HCT116 (cell line): Measurements from ENCODE around the gene CDKAL1. TPM values are rescaled to one million over a fixed set of nuclear protein-coding genes. Genes with fewer than 3 reads are reported as not detected.
"Not testable (repeated sequence)": the region's sequence is repeated elsewhere in the genome, so short reads cannot be mapped to it uniquely, and the experiment has no call there.

Experiments used
- ATAC-seq: fragments of 200-7000 bp; cut with Tn5 transposase; 2 replicates; pipeline ENCODE4 v1.9.1; 2020; ENCODE audit warnings: mild to moderate bottlenecking, moderate library complexity
- BruUV-seq: library from RNA; stranded (reverse); fragments of 400-500 nt; replicated peaks from 2 replicates; lab custom pipeline; 2021; lab: Mats Ljungman, UMichigan
- CTCF ChIA-PET: fragments of 300-600 bp; sonication (Branson Sonifier 250); formaldehyde crosslinking; loops from one replicate; lab custom pipeline; 2021; ENCODE audit warnings: antibody characterized with exemption; lab: Charles Lee
- POLR2A ChIA-PET: fragments of 300-600, 350-600 bp; sonication (Branson Sonifier 250); formaldehyde crosslinking; loops from one replicate; lab custom pipeline; 2021; ENCODE audit warnings: antibody characterized with exemption; lab: Charles Lee
- RAD21 ChIA-PET, 2 experiments: fragments of 300-600 bp; sonication (Branson Sonifier 250); formaldehyde crosslinking; loops; one replicate each; lab custom pipeline; 2023; ENCODE audit warnings: low total read pairs in 2 of 2; ENCODE audit not compliant: uncharacterized antibody in 2 of 2, unreplicated experiment in 2 of 2, low non-redundant PET in 1 of 2; lab: Charles Lee
- DNase-seq: peaks from one replicate; pipeline ENCODE4 v3.0.0-alpha.2; 2010; ENCODE audit warnings: low read depth, low spot score
- H2AFZ ChIP-seq: fragments of 200-600 bp; shearing (Covaris generic), sonication (generic); 2 replicates; pipeline ENCODE4 v1.6.1; 2017; ENCODE audit warnings: low read depth, mixed run types, mixed read lengths, antibody characterized with exemption, low read length; ENCODE audit not compliant: poor library complexity, severe bottlenecking
- H3K27ac ChIP-seq: 2 replicates; pipeline ENCODE4 v1.5.1; 2012; ENCODE audit warnings: low read depth, low read length
- H3K27me3 ChIP-seq: fragments of 200-600 bp; sonication (generic); 2 replicates; pipeline ENCODE4 v1.6.1; 2016; ENCODE audit warnings: mixed run types, low read length, mixed read lengths; ENCODE audit not compliant: insufficient read depth
- H3K36me3 ChIP-seq, 2 experiments: fragments of 200-500 bp in 1 of 2; fragments of 200-600 bp in 1 of 2; sonication (Bioruptor generic) in 1 of 2; sonication (generic) in 1 of 2; 2 replicates each; pipeline versions ENCODE4 v1.5.1 to v1.6.1; 2014 to 2016; ENCODE audit warnings: low read length in 2 of 2, inconsistent platforms in 1 of 2, mixed read lengths in 1 of 2, mixed run types in 1 of 2; ENCODE audit not compliant: insufficient read depth in 2 of 2, control insufficient read depth in 1 of 2
- H3K4me1 ChIP-seq, 2 experiments: fragments of 200-600 bp in 1 of 2; sonication (generic) in 1 of 2; 2 replicates each; pipeline versions ENCODE4 v1.5.1 to v1.6.1; 2012 to 2017; ENCODE audit warnings: low read length in 2 of 2, inconsistent platforms in 1 of 2, mild to moderate bottlenecking in 1 of 2, mixed read lengths in 1 of 2, mixed run types in 1 of 2, moderate library complexity in 1 of 2; ENCODE audit not compliant: insufficient read depth in 2 of 2, control insufficient read depth in 1 of 2
- H3K4me2 ChIP-seq: fragments of 200-600 bp; sonication (generic); 2 replicates; pipeline ENCODE4 v1.6.1; 2017; ENCODE audit warnings: mixed run types, low read length, mixed read lengths
- H3K4me3 ChIP-seq, 2 experiments: fragments of 200-600 bp in 1 of 2; sonication (generic) in 1 of 2; replicated peaks in 1 of 2; 2 replicates each; pipeline ENCODE4 v1.5.1; 2011 to 2016; ENCODE audit warnings: low read length in 2 of 2, control low read depth in 1 of 2, low read depth in 1 of 2, mild to moderate bottlenecking in 1 of 2, mixed read lengths in 1 of 2, mixed run types in 1 of 2
- H3K79me2 ChIP-seq: fragments of 200-600 bp; sonication (generic); 2 replicates; pipeline ENCODE4 v1.6.1; 2017; ENCODE audit warnings: mild to moderate bottlenecking, mixed run types, low read length, moderate library complexity, mixed read lengths; ENCODE audit not compliant: insufficient read depth
- H3K9ac ChIP-seq: fragments of 200-600 bp; sonication (generic); 2 replicates; pipeline ENCODE4 v1.6.1; 2016; ENCODE audit warnings: low read length, mixed read lengths
- H3K9me2 ChIP-seq: fragments of 200-600 bp; sonication (generic), shearing (Covaris generic); 2 replicates; pipeline ENCODE4 v1.6.1; 2017; ENCODE audit warnings: mixed run types, mild to moderate bottlenecking, moderate library complexity; ENCODE audit not compliant: insufficient read depth
- H3K9me3 ChIP-seq, 2 experiments: fragments of 200-500 bp in 1 of 2; fragments of 200-600 bp in 1 of 2; sonication (Bioruptor generic) in 1 of 2; sonication (generic) in 1 of 2; 2 replicates each; pipeline ENCODE4 v1.6.1; 2014 to 2017; ENCODE audit warnings: low read length in 2 of 2, mixed read lengths in 2 of 2, inconsistent platforms in 1 of 2, low read depth in 1 of 2, mild to moderate bottlenecking in 1 of 2, mixed run types in 1 of 2, moderate library complexity in 1 of 2; ENCODE audit not compliant: control insufficient read depth in 1 of 2, insufficient read depth in 1 of 2
- H4K20me1 ChIP-seq: fragments of 200-600 bp; sonication (generic), shearing (Covaris generic); 2 replicates; pipeline ENCODE4 v1.6.1; 2017; ENCODE audit warnings: mixed run types, mild to moderate bottlenecking, moderate library complexity; ENCODE audit not compliant: insufficient read depth
- JUND ChIP-seq: IDR thresholded peaks from 2 replicates; pipeline ENCODE4 v1.6.1; 2012
- RAD21 ChIP-seq: IDR thresholded peaks from 2 replicates; pipeline ENCODE4 v1.6.1; 2012; ENCODE audit warnings: low read depth, mild to moderate bottlenecking
- SIN3A ChIP-seq: IDR thresholded peaks from 2 replicates; pipeline ENCODE4 v1.6.1; 2012; ENCODE audit warnings: low read depth
- TCF7L2 ChIP-seq: IDR thresholded peaks from 2 replicates; pipeline ENCODE4 v1.7.0; 2011; ENCODE audit warnings: borderline replicate concordance, inconsistent platforms; ENCODE audit not compliant: insufficient read depth, insufficient read length; ENCODE audit errors: extremely low read depth
- YY1 ChIP-seq: IDR thresholded peaks from 2 replicates; pipeline ENCODE4 v1.6.1; 2011; ENCODE audit warnings: low read length, low read depth, moderate library complexity, mild to moderate bottlenecking; ENCODE audit not compliant: insufficient replicate concordance; ENCODE audit errors: extremely low read depth
- ZNF274 ChIP-seq: fragments of 200-500 bp; sonication (Bioruptor generic); IDR thresholded peaks from 2 replicates; pipeline ENCODE4 v1.6.1; 2014; ENCODE audit warnings: mild to moderate bottlenecking, low read depth, low read length, inconsistent platforms
- intact Hi-C: fragments of 100-400 bp; cut with micrococcal nuclease; formaldehyde crosslinking; loops from 2 replicates; pipeline ENCODE4 v1.10.0; 2022
- total RNA-seq: library from RNA; stranded (reverse); gene quantifications from one replicate; pipeline ENCODE4 v1.2.1, GENCODE V29; 2021; ENCODE audit not compliant: unreplicated experiment

Gene CDKAL1
- total RNA-seq, 1 experiment from 2014 or later, result 14.9 TPM

GRCh38 chr6:21193790-21194475, 659.7 kb downstream of the CDKAL1 start:
- H3K4me2 ChIP-seq, result no peak overlapping the region
- no peak overlapping the region for H3K27ac ChIP-seq
- H3K9me2 ChIP-seq, result no peaks in the 10 kb centered on the region
- H3K9me3 ChIP-seq, result no peaks in the 10 kb centered on the region; a peak in 1 of 4 replicates
- H3K79me2 ChIP-seq, result no peaks in the 10 kb centered on the region
- no TSS peak for BruUV-seq
- H3K27me3 ChIP-seq, result no peaks in the 10 kb centered on the region
- RAD21 ChIA-PET, result no interaction called here
- DNase-seq, result no peak
- H2AFZ ChIP-seq, result no peak overlapping the region
- no peak for ATAC-seq
- no peaks in the 10 kb centered on the region for H4K20me1 ChIP-seq
- H3K4me1 ChIP-seq, result no peaks in the 10 kb centered on the region
- CTCF ChIA-PET, result no interaction called here
- no peaks in the 10 kb centered on the region for H3K36me3 ChIP-seq
- intact Hi-C loops, result no loop called here
- no peak overlapping the region for H3K4me3 ChIP-seq
- no peak overlapping the region for H3K9ac ChIP-seq
- no peak for TF ChIP-seq ZNF274
- TF ChIP-seq YY1, result no peak
- no peak for TF ChIP-seq TCF7L2
- TF ChIP-seq SIN3A, result no peak
- TF ChIP-seq JUND, result no peak
- no peak for TF ChIP-seq RAD21
- POLR2A ChIA-PET, result no interaction called here

GRCh38 chr6:21195301-21195700, 661.0 kb downstream of the CDKAL1 start:
- DNase-seq, H3K4me3 ChIP-seq, H3K9me2 ChIP-seq, H3K36me3 ChIP-seq, H4K20me1 ChIP-seq, RAD21 ChIA-PET, H3K27me3 ChIP-seq, POLR2A ChIA-PET, H3K79me2 ChIP-seq, H2AFZ ChIP-seq, H3K27ac ChIP-seq, H3K9me3 ChIP-seq, BruUV-seq, H3K4me2 ChIP-seq, ATAC-seq, H3K9ac ChIP-seq, H3K4me1 ChIP-seq, CTCF ChIA-PET, intact Hi-C loops: not testable (repeated sequence)
